ENCODE data around the gene CDK10. TPM values are rescaled to one million over a fixed set of nuclear protein-coding genes. Genes with fewer than 3 reads are reported as not detected.
"Not testable (repeated sequence)": the region's sequence is repeated elsewhere in the genome, so short reads cannot be mapped to it uniquely, and the experiment has no call there.

Gene CDK10
- total and polyA plus RNA-seq, 8 donors = 74.8 to 160 (median 105) TPM

DNA sequence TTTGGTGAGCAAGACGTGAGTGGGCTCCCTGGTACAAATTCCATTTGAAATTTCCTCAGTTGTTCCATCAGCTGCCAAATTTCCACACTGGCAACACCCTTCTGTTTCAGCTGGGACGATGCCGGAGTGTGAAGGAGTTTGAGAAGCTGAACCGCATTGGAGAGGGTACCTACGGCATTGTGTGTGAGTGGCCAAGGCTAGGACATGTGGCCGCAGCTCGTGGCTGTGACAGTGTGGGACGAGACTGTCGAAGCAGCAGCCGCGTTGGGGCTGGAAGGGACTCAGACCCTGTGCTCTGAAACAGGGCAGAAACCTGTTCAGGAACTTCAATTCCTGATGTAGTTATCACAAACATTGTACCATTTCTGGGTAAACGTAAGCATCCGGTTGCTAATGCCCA lies 2.7 kb downstream of the CDK10 start:
- intact Hi-C loops (cut with DNase I) = loop anchor here in 1 of 2 donors (10.0 kb wide), 1 partner anchor 56 kb away; no protein-coding TSS in a partner anchor
- TF ChIP-seq, protein P1, sequence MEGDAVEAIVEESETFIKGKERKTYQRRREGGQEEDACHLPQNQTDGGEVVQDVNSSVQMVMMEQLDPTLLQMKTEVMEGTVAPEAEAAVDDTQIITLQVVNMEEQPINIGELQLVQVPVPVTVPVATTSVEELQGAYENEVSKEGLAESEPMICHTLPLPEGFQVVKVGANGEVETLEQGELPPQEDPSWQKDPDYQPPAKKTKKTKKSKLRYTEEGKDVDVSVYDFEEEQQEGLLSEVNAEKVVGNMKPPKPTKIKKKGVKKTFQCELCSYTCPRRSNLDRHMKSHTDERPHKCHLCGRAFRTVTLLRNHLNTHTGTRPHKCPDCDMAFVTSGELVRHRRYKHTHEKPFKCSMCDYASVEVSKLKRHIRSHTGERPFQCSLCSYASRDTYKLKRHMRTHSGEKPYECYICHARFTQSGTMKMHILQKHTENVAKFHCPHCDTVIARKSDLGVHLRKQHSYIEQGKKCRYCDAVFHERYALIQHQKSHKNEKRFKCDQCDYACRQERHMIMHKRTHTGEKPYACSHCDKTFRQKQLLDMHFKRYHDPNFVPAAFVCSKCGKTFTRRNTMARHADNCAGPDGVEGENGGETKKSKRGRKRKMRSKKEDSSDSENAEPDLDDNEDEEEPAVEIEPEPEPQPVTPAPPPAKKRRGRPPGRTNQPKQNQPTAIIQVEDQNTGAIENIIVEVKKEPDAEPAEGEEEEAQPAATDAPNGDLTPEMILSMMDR (IDR thresholded peaks at IDR 0.05) = no peak

DNA sequence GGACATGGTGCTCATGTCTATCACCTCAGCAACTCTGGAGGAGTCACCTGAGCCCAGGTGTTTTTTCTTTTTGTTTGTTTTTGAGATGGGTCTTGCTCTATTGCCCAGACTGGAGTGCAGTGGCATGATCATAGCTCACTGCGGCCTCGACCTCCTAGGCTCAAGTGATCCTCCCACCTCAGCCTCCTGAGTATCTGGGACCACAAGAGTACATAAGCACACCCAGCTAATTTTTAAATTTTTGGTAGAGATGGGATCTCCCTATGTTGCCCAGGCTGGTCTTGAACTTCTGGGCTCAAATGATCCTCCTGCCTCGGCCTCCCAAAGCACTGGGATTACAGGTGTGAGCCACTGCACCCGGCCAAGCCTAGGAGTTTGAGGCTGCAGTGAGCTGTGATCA lies 3.1 kb downstream of the CDK10 start:
- Histone ChIP-seq H3K36me3 (peaks cover 0 to 54% of the 10 kb centered on the region in 2 donors), H3K4me1 (peaks cover 8 to 13% of the 10 kb centered on the region in 2 donors)
- H3K27me3 ChIP-seq, H3K27ac ChIP-seq, H3K4me3 ChIP-seq, ATAC-seq, H3K9me3 ChIP-seq: not testable (repeated sequence)
- intact Hi-C loops (cut with DNase I) = loop anchor here in 1 of 2 donors (10.0 kb wide), 1 partner anchor 55 kb away; no protein-coding TSS in a partner anchor
- peak in 1 of 4 donors; percentile 4 for DNase-seq

More for the DNA sequence above, 2.7 kb downstream of the CDK10 start:
- H3K4me3 ChIP-seq = no peak overlapping the region
- no peak for ATAC-seq
- DNase-seq = peak in 1 of 4 donors; percentile 46
- peaks cover 0 to 49% of the 10 kb centered on the region in 2 donors for H3K36me3 ChIP-seq
- H3K9me3 ChIP-seq = no peaks in the 10 kb centered on the region
- H3K27me3 ChIP-seq = no peaks in the 10 kb centered on the region
- peaks cover 8 to 13% of the 10 kb centered on the region in 2 donors for H3K4me1 ChIP-seq
- H3K27ac ChIP-seq = no peak overlapping the region

DNA sequence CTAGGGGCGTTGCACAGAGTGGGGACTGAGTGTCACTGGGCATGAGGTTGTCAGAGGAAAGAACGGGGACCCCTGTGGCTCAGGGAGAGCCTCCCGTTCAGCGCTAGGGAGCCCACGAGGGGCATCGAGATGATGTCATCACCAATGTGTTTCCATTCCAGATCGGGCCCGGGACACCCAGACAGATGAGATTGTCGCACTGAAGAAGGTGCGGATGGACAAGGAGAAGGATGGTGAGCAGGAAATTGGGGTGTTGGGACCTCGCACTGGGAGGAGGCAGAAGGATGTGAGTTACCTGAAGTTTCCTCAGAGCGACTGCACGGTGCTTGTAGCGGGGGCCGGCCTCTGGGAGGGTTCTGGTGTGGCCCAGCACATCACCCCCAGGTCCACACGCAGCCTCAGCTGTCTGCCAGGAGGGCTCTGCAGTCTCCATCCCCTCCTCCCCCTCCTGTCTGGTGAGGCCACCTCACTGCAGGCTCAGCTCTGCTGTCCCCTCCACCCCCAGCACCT lies 4.0 kb downstream of the CDK10 start:
- ATAC-seq (no peak), DNase-seq (peak in 1 of 4 donors; percentile 55)
- Histone ChIP-seq H3K4me3 (no peak overlapping the region), H3K36me3 (peaks cover 0 to 62% of the 10 kb centered on the region in 2 donors), H3K27ac (no peak overlapping the region), H3K4me1 (peaks cover 8 to 13% of the 10 kb centered on the region in 2 donors), H3K27me3 (no peaks in the 10 kb centered on the region), H3K9me3 (no peaks in the 10 kb centered on the region)
- TF ChIP-seq, protein P1 (IDR thresholded peaks at IDR 0.05) = no peak
- intact Hi-C loops (cut with DNase I) = no loop called here

DNA sequence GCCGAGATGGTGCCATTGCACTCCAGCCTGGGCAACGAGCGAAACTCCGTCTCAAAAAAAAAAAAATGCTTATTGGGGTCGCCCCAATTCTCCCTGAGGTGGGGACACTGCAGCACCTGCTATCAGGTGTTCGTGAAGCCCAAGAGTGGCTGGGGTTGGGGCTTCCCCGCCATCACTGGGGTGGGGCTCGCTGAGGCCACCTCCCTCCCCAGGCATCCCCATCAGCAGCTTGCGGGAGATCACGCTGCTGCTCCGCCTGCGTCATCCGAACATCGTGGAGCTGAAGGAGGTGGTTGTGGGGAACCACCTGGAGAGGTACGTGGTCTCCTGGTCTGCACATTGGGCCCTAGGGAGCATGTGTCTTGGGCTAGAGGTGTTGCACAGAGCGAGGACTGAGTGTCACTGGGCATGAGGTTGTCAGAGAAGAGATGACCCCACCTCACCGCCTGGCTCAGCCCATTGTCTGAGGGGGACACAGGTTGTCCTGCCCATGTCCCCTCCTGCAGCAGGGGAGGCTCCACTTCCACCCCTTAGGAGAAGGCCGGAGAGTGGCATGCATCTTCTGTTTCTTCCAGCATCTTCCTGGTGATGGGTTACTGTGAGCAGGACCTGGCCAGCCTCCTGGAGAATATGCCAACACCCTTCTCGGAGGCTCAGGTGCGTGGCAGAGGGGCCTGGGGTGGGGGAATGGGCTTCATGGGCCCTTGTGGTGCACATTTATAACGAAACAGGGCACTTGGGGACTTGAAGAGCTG lies 4.9 kb downstream of the CDK10 start:
- peaks cover 0 to 72% of the 10 kb centered on the region in 2 donors for H3K36me3 ChIP-seq
- no peaks in the 10 kb centered on the region for H3K27me3 ChIP-seq
- DNase-seq = peak in 1 of 4 donors; percentile 49
- TF ChIP-seq, protein P1 (IDR thresholded peaks at IDR 0.05) = no peak
- peaks cover 8 to 13% of the 10 kb centered on the region in 2 donors for H3K4me1 ChIP-seq
- H3K9me3 ChIP-seq = no peaks in the 10 kb centered on the region
- no peak overlapping the region for H3K27ac ChIP-seq
- intact Hi-C loops (cut with DNase I) = no loop called here
- no peak overlapping the region for H3K4me3 ChIP-seq
- ATAC-seq = no peak

DNA sequence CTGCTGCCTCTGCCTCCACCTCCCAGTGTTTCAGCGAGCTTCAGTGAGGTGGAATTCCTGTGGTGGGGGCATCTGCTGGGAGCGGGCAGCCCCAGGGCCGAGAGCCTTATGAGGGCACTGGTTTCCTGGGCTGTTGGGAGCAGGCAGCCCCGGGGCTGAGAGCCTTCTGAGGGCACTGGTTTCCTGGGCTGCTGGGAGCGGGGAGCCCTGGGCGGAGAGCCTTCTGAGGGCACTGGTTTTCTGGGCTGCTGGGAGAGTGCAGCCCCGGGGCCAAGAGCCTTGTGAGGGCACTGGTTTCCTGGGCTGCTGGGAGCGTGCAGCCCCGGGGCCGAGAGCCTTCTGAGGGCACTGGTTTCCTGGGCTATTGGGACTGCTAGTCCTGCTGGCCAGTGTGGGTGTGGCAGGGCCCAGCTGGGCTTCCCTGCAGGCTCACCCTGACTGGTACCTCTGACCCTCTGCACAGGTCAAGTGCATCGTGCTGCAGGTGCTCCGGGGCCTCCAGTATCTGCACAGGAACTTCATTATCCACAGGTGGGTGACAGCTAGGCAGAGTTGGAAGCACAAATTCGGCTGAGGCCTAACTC lies 5.6 kb downstream of the CDK10 start:
- H3K36me3 ChIP-seq = peaks cover 0 to 79% of the 10 kb centered on the region in 2 donors

More for the DNA sequence above, 5.6 kb downstream of the CDK10 start:
- no peaks in the 10 kb centered on the region for H3K27me3 ChIP-seq
- intact Hi-C loops (cut with DNase I) = no loop called here
- ATAC-seq (no peak), DNase-seq (no peak)
- H3K9me3 ChIP-seq = no peaks in the 10 kb centered on the region
- no peak overlapping the region for H3K27ac ChIP-seq
- H3K4me1 ChIP-seq = peaks cover 8 to 14% of the 10 kb centered on the region in 2 donors
- H3K4me3 ChIP-seq = no peak overlapping the region
- TF ChIP-seq, protein P1 (IDR thresholded peaks at IDR 0.05) = no peak

Data from left lung (tissue), 10 donors.